Ishikawa (cell line): ENCODE data around the gene ANKRD33B.

Source experiments
- EP300 ChIP-seq: IDR thresholded peaks from 2 replicates; pipeline ENCODE4 v1.6.1; 2012; ENCODE audit warnings: borderline replicate concordance
- MAX ChIP-seq: IDR thresholded peaks from 2 replicates; pipeline ENCODE4 v1.6.1; 2012
- RAD21 ChIP-seq: IDR thresholded peaks from 2 replicates; pipeline ENCODE4 v1.6.1; 2012; ENCODE audit warnings: low read depth
- TAF1 ChIP-seq: IDR thresholded peaks from 2 replicates; pipeline ENCODE4 v1.6.1; 2012; ENCODE audit warnings: low read depth, mild to moderate bottlenecking
- TCF12 ChIP-seq: IDR thresholded peaks from 2 replicates; pipeline ENCODE4 v1.6.1; 2012; ENCODE audit warnings: low read depth
- YY1 ChIP-seq: IDR thresholded peaks from 2 replicates; pipeline ENCODE4 v1.6.1; 2012; ENCODE audit warnings: low read depth
- TF ChIP-seq, protein P1 (sequence below): IDR thresholded peaks from 2 replicates; pipeline ENCODE4 v1.6.1; 2012; ENCODE audit warnings: low read depth, mild to moderate bottlenecking

DNA sequence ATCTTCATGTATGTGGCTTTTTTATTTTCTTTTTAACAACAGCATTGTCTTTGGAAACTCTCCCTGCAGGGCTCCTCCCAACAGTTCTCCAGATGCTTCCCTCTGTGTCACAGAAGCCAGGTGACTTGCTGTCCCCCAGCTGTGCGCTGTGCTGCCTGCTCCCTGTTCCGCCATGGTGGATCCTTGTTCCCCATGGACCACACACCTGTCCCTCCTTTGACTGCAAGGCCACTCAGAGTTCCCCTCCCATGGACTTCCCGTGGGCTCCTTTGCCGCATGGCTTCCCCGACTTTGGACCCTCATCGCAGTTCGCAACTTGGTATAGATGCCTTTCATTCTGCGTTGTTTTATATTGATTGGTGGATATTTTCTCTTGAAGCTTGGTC, 18.6 kb downstream of the ANKRD33B start:
- TF ChIP-seq RAD21 (no peak), TAF1 (no peak), YY1 (no peak), EP300 (no peak), TCF12 (no peak), MAX (no peak)
- TF ChIP-seq, protein P1, sequence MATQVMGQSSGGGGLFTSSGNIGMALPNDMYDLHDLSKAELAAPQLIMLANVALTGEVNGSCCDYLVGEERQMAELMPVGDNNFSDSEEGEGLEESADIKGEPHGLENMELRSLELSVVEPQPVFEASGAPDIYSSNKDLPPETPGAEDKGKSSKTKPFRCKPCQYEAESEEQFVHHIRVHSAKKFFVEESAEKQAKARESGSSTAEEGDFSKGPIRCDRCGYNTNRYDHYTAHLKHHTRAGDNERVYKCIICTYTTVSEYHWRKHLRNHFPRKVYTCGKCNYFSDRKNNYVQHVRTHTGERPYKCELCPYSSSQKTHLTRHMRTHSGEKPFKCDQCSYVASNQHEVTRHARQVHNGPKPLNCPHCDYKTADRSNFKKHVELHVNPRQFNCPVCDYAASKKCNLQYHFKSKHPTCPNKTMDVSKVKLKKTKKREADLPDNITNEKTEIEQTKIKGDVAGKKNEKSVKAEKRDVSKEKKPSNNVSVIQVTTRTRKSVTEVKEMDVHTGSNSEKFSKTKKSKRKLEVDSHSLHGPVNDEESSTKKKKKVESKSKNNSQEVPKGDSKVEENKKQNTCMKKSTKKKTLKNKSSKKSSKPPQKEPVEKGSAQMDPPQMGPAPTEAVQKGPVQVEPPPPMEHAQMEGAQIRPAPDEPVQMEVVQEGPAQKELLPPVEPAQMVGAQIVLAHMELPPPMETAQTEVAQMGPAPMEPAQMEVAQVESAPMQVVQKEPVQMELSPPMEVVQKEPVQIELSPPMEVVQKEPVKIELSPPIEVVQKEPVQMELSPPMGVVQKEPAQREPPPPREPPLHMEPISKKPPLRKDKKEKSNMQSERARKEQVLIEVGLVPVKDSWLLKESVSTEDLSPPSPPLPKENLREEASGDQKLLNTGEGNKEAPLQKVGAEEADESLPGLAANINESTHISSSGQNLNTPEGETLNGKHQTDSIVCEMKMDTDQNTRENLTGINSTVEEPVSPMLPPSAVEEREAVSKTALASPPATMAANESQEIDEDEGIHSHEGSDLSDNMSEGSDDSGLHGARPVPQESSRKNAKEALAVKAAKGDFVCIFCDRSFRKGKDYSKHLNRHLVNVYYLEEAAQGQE: no peak
